ENCODE results near the gene CLTRN.

The CLTRN gene

GRCh38 chrX:15579778-15580747, 84.5 kb downstream of the CLTRN start:
- DNase-seq (ENCODE audit: insufficient read length, low spot score), result no peak
- FAIRE-seq, result no peak

All from HTR-8/SVneo (cell line).